ENCODE measurements around the gene WEE1.
"Not testable (repeated sequence)": the region's sequence is repeated elsewhere in the genome, so short reads cannot be mapped to it uniquely, and the experiment has no call there.

The WEE1 gene

GRCh38 chr11:9600644-9601036 is 27.2 kb downstream of the WEE1 start:
- DNase-seq = no peak

- DNase-seq = peak; percentile 38
Observed at GRCh38 chr11:9601037-9601875, 27.8 kb downstream of the WEE1 start.

- DNase-seq = no peak
Observed at GRCh38 chr11:9601876-9602199, 28.4 kb downstream of the WEE1 start.

GRCh38 chr11:9603214-9603613 is 29.7 kb downstream of the WEE1 start:
- DNase-seq = not testable (repeated sequence)

DNA sequence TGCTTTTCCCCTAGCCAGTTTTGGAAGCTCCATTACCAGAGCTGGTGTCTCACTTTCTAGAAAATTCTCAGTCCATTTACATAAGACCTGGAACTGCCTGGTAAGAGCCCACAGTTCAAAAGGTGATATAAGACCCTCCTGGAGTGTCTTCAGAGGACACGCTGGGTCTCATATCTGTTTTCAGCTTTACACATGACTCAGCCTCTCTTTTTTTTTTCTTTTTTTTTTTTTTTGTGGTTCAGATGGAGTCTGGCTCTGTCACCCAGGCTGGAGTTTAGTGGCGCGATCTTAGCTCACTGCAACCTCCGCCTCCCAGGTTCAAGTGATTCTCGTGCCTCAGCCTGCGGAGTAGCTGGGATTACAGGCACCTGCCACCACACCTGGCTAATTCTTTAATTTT is 30.7 kb downstream of the WEE1 start:
- no peak for DNase-seq

GRCh38 chr11:9605742-9606141 is 32.3 kb downstream of the WEE1 start:
- DNase-seq = no peak

DNA sequence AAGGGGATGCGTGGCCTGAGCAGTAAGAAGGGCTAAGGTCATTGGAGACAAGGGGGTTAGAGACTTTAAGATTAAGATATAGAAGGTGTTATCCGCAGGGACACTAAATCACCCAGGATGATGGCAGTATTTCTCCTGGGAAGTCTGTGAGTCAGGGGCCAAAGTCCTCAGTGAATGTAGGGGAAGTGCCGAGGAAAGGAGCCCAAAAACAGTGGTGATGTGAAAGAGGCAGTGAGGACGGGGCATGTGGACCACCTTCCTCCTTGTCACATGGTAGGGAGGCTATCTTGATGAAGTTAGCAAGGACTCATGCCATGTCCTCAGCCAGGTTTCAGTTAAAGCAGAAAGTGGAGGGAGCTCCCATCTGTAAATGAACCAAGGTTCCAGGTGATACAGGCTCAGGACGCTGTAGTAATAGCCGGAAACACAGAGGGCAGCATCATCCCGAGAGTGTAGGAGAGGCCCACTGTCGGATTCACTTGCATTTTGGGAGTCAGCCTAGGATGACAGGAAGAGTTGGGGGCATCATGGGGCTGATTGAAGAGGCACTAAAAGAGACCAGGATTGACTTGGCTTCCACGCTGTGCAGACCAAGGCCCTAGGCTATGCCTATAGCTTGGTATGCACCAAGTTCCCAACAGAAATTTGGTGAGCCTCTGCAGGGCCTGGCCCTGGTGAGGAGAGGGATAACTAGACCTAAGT is 33.5 kb downstream of the WEE1 start:
- no peak for DNase-seq

DNA sequence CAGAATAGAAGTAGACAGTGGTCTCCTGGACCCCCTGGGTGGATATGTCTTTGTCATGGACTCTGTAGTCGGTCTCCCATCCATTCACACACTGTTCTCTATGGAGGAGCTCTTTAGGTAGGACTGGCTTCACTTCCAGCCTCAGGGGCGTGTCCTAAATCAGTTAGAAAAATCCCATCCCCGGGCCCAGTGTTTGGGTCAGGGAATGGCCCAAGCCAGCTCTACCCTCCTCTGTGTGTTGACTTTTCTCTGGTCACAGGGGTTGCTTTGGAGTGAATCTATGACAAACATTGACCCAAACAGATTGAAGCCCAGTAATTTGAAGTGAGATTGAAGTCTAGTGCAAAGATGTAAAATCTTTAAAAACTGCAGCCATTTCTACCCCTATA is 34.0 kb downstream of the WEE1 start:
- no peak for DNase-seq

- DNase-seq = no peak
Observed at GRCh38 chr11:9609002-9609759, 35.7 kb downstream of the WEE1 start.

DNA sequence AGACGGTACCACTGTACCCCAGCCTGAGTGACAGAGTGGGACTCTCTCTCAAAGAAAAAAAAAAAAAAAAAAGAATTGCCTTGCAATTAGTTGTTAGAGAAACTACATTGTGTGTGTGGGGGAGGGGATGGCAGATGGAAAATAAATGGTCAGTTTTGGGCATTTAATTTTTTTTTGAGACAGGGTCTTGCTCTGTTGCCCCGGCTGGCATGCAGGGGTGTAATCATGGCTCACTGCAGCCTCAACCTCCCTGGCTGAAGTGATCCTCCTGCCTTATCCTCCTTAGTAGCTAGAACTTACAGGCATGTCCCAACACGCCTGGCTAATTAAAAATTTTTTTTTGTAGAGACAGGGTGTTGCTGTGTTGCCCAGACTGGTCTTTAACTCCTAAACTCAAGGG is 36.4 kb downstream of the WEE1 start:
- no peak for DNase-seq

GRCh38 chr11:9613118-9613829 is 39.8 kb downstream of the WEE1 start:
- DNase-seq = peak; percentile 88

DNA sequence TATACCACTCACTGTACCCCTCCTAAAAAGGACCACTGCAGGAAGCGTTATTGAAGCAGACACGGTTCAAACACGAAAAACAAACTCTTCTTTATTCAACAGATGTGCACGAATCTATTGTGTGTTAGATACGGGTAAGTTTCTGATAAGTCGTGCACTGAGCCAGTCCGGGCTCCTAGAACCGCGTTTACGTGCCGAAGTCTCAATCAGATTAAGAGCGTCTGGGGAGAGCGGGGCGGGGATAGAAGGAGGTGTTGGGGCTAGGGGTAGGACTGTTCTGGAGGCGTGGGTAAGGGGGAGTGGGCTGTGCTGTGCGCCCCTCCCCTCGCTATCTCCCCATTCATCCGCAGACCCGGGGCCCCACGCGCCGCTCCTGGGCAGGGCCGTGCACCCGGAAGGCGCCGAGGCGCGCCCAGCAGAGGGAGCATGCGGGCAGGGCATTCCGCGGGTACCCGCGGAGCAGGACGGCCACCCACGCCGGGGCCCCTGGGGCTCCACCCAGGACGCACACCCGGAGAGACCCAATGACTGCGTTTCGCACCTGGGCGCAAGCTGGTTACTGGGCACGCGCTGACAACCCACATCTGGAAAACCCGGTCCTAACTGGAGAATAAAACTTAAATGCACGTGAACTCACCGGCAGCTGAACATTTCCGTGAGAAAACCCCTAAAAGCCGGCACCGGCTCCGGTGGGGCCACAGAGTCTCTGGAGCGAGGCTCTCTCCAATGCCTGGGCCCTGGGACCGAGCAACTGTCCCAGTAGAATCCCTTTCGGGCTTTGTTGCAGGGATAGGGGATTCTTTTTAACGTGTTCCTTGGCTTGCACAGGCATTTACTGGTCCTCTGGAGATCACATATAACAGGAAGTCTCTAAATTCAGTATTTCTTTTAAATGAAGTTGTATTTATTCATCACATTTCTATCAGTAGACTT is 40.6 kb downstream of the WEE1 start:
- peak; percentile 91 for DNase-seq

DNA sequence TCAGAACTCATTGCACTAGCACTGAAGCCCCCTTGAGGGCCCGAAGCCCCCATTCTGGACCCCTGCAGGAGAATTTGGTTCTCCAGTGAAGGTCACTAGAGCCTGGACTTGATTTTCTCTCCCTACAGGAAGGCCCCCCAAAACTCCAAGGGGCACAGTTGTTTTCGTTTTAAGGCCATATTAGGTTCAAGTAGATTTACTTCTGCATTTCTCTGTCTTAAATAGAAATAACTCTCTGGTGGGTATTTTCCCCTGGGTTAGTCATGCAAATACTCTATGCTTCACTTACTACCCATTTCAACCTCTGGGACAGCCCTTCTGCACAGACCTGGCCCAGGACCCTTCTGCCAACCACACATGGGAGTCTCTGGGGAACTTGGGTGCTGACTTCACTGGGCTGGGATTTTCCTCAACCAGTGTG is 41.6 kb downstream of the WEE1 start:
- DNase-seq = no peak

DNA sequence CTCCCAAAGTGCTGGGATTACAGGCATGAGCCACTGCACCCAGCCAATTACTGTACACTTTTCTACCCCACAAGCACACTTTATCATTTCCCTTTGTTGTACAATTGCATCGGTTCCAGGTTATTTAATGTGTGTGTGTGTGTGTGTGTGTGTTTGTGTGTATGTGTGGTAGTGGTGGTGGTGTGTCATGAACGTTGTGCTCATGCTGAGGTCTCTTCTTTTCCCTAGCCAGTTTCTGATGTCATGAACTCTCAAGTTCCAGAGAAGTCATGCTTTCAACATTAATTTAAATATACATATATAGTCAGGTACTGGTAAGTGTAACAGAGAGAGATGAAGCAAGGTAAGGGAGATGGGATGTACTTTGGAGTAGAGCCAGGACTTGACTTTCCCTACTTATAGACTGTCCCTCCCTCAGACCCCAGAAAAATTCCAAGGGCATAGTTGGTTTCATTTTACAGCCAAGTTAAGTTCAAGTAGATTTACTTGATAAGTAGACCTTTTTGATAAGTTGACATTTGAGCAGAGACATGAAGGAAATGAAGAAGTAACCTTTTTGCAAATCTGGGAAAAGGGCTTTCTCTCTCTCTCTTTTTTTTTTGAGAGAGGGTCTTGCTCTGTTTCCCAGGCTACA is 42.7 kb downstream of the WEE1 start:
- no peak for DNase-seq

GRCh38 chr11:9616858-9617257 is 43.4 kb downstream of the WEE1 start:
- DNase-seq = no peak

GRCh38 chr11:9617940-9618339 is 44.5 kb downstream of the WEE1 start:
- no peak for DNase-seq

DNA sequence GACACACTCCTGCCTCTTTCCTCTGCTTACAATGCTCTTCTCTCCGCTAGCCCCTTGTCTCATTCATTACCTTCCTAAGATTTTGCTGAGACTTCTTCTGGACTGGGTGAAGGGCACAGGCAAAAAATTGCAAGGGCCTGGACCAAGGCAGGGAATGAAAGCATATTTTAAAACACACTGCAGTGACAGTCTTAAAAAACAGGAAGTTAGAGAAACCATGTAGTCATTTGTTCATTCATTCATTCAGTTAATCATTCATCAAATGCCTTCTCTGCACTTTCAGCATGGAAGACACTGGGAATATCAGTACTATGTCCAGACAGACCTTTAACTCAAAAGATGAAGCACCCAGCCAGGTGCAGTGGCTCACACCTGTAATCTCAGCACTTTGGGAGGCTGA is 45.5 kb downstream of the WEE1 start:
- no peak for DNase-seq

- DNase-seq = no peak
Observed at GRCh38 chr11:9619971-9620370, 46.5 kb downstream of the WEE1 start.

GRCh38 chr11:9622353-9622752 is 48.9 kb downstream of the WEE1 start:
- not testable (repeated sequence) for DNase-seq

GRCh38 chr11:9623053-9623452 is 49.6 kb downstream of the WEE1 start:
- DNase-seq = not testable (repeated sequence)

DNA sequence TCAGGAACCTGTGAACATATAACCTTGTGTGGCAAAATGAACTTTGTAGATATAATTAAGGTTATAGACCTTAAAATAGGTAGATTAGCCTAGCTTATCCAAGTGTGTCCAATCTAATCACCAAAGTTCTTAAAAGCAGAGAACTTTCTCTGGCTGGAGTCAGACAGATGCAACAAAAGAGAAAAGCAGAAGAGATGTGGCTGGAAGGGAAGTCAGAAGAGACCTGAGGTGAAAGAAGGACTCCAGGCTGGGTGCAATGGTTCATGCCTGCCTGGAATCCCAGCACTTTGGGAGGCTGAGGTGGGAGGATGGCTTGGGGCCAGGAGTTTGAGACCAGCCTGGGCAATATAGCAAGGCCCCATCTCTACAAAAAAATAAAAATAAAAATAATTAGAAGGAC is 51.0 kb downstream of the WEE1 start:
- no peak for DNase-seq

DNA sequence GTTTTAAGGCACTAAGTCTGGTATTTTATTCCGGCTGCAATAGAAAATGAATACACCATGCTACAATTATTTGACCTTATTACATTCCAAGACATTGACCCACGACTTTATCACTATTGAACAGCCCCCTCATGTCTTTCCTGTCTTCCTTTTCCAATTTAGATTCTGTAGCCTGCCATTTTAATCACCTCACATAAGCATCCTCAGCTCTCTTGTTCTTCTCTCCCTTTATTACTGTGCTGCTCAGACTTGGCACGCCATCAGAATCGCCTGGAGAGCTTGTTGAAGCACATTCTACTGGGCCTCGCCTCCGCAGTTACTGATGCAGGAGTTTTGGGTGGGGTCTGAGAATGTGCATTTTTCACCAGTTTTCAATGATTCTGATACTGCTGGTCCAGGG is 51.7 kb downstream of the WEE1 start:
- DNase-seq = no peak
